Adrenal gland (tissue), 12 donors: ENCODE data around the gene RNF214. TPM values are rescaled to one million over a fixed set of nuclear protein-coding genes. Genes with fewer than 3 reads are reported as not detected.

Experiments used
- DNase-seq, 7 donors: peaks; one replicate each; pipeline ENCODE4 v3.0.0-alpha.2; 2019 to 2020
- H3K27ac ChIP-seq, 5 donors: fragments of 200-600 bp; sonication (generic) in 4 of 5; 1 replicate in 3 of 5; 2 replicates in 2 of 5; pipeline versions ENCODE4 v1.5.1 to v1.8.0; 2016 to 2020; ENCODE audit warnings: mild to moderate bottlenecking in 1 of 5
- H3K27me3 ChIP-seq: fragments of 200-600 bp; 2 replicates; pipeline ENCODE4 v1.8.0; 2021
- H3K36me3 ChIP-seq, 2 donors: fragments of 200-600 bp; replicated peaks in 1 of 2; 1 replicate in 1 of 2; 2 replicates in 1 of 2; pipeline versions ENCODE4 v1.5.1 to v1.8.0; 2018 to 2022
- H3K4me1 ChIP-seq, 2 donors: fragments of 200-600 bp; replicated peaks in 1 of 2; 1 replicate in 1 of 2; 2 replicates in 1 of 2; pipeline versions ENCODE4 v1.5.1 to v1.8.0; 2018 to 2021
- H3K4me3 ChIP-seq, 4 donors: fragments of 200-600 bp; sonication (generic) in 3 of 4; one replicate each; pipeline ENCODE4 v1.5.1; 2016 to 2018
- H3K9me3 ChIP-seq, 3 donors: fragments of 200-600 bp; sonication (generic) in 1 of 3; replicated peaks in 1 of 3; 1 replicate in 2 of 3; 2 replicates in 1 of 3; pipeline versions ENCODE4 v1.5.1 to v1.8.0; 2016 to 2021
- POLR2A ChIP-seq, 2 donors: fragments of 450-650 bp; IDR thresholded peaks; one replicate each; pipeline ENCODE4 v1.6.1; 2017; ENCODE audit warnings: antibody characterized with exemption in 2 of 2, mild to moderate bottlenecking in 2 of 2, moderate library complexity in 1 of 2
- WGBS, 4 donors: extraction: QIAGEN DNeasy Blood & Tissue Kit in 2 of 4; methylation state at CpG; one replicate each; pipeline versions ENCODE4 v1.1.5 to v1.1.7; 2013 to 2017; 5-methylcytosine and 5-hydroxymethylcytosine counted together
- intact Hi-C, 2 donors: fragments of 100-400 bp; cut with DNase I; formaldehyde crosslinking; loops; one replicate each; pipeline versions ENCODE4 v1.14.1 to v1.15.0; 2022 to 2023
- polyA plus RNA-seq, 3 donors: library from polyadenylated mRNA; stranded (reverse); fragments of 200-250 nt in 2 of 3; fragments of 350-450 nt in 1 of 3; fragmentation: Illumina TruSeq in 1 of 3; extraction: RNeasy Lipid Tissue Mini Kit (QIAGEN cat#74804) in 1 of 3; gene quantifications; one replicate each; pipeline ENCODE4 v1.2.3, GENCODE V29; 2013 to 2014
- total RNA-seq, 9 donors: library from RNA; depleted of rRNA in 4 of 9; stranded (reverse); fragments of >200 nt in 4 of 9; fragments of 120-200 nt in 1 of 9; fragmentation: NEBNext Ultra II Directional in 1 of 9; extraction: Animal tissue kit (Norgen Biotek cat#: 25700) in 1 of 9; gene quantifications; one replicate each; pipeline versions ENCODE4 v1.1.0 to v1.2.4, GENCODE V29; 2013 to 2023
- TF ChIP-seq, protein P1 (sequence below), 6 experiments: fragments of 450-650 bp in 4 of 6; fragments of 200-600 bp in 2 of 6; sonication (generic) in 1 of 6; IDR thresholded peaks; 1 replicate in 5 of 6; 2 replicates in 1 of 6; pipeline versions ENCODE4 v1.5.1 to v1.8.0; 2016 to 2021; ENCODE audit warnings: antibody characterized with exemption in 6 of 6, mild to moderate bottlenecking in 2 of 6, moderate library complexity in 1 of 6
- donor health status: healthy with polysubstance abuse.
- donor health status: Bipolar disorder and iron deficiency.
- donor health status: DM: yes; HTN: yes; CAD: no.
- donor health status: DM: no; HTN: no; CAD: no.
- donor health status: DM: no; HTN: no; CAD: no.
- donor health status: DM: yes; HTN: yes; CAD: no.

Gene RNF214
- total and polyA plus RNA-seq, 12 donors, result 11.3 to 33.8 (median 20.5) TPM

DNA sequence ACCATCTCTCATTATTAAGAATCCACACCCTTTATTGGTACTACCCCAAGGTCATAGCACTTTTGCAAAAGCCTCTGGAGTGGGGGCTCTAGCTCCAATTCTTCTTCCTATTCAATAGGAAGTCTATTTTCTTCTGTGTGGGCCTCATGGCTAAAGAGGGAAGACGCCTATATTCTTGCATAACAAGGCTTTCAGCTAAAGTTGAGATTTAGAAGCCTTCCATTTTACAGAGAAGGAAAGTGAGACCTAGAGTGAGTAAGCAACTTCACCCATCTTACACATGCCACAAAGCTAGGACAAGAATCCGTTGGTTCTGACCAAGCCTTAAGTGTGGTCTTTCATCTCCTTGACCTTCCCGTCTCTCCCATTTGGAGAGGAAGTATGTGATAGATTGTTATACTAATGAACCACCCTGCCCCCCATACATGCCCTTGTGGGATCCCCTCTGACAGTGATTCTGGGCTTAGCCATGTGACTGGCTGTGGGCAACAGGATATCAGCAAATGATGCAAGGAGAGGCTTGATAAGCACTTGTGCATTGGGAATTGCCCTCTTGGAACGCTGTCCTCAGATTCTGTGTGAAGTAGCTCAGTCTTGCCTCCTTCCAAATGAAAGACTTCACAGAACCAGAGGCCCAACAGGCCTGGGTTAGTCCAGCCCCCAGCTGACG lies 71.3 kb downstream of the RNF214 start:
- no peak for DNase-seq
- Histone ChIP-seq H3K4me3 (no peak overlapping the region), H3K36me3 (no peaks in the 10 kb centered on the region), H3K27ac (no peak overlapping the region), H3K4me1 (peaks cover 7 to 20% of the 10 kb centered on the region in 2 donors), H3K9me3 (no peaks in the 10 kb centered on the region), H3K27me3 (no peaks in the 10 kb centered on the region)
- WGBS, 4 donors, result 84 to 88% (median 87%) methylated on average over 4 to 5 of the region's 5 CpGs
- intact Hi-C loops, result no loop called here
- TF ChIP-seq POLR2A (IDR thresholded peaks at IDR 0.05), result no peak
- TF ChIP-seq, protein P1, sequence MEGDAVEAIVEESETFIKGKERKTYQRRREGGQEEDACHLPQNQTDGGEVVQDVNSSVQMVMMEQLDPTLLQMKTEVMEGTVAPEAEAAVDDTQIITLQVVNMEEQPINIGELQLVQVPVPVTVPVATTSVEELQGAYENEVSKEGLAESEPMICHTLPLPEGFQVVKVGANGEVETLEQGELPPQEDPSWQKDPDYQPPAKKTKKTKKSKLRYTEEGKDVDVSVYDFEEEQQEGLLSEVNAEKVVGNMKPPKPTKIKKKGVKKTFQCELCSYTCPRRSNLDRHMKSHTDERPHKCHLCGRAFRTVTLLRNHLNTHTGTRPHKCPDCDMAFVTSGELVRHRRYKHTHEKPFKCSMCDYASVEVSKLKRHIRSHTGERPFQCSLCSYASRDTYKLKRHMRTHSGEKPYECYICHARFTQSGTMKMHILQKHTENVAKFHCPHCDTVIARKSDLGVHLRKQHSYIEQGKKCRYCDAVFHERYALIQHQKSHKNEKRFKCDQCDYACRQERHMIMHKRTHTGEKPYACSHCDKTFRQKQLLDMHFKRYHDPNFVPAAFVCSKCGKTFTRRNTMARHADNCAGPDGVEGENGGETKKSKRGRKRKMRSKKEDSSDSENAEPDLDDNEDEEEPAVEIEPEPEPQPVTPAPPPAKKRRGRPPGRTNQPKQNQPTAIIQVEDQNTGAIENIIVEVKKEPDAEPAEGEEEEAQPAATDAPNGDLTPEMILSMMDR (IDR thresholded peaks at IDR 0.05), result no peak

- H3K27ac ChIP-seq, result no peak overlapping the region
- H3K9me3 ChIP-seq, result no peaks in the 10 kb centered on the region
- WGBS, 4 donors, result 94 to 98% (median 97%) methylated on average over 3 of the region's 3 CpGs
- TF ChIP-seq, protein P1 (IDR thresholded peaks at IDR 0.05), result no peak
- TF ChIP-seq POLR2A (IDR thresholded peaks at IDR 0.05), result no peak
- H3K4me3 ChIP-seq, result no peak overlapping the region
- no peak for DNase-seq
- intact Hi-C loops, result no loop called here
- H3K4me1 ChIP-seq, result peaks cover 4 to 8% of the 10 kb centered on the region in 2 donors
- H3K27me3 ChIP-seq, result no peaks in the 10 kb centered on the region
- no peaks in the 10 kb centered on the region for H3K36me3 ChIP-seq
Measured at GRCh38 chr11:117305145-117305544, 72.7 kb downstream of the RNF214 start.

GRCh38 chr11:117309310-117309709 lies 76.8 kb downstream of the RNF214 start:
- Histone ChIP-seq H3K36me3 (no peaks in the 10 kb centered on the region), H3K4me1 (peaks cover 9 to 23% of the 10 kb centered on the region in 2 donors), H3K4me3 (no peak overlapping the region), H3K27me3 (no peaks in the 10 kb centered on the region), H3K9me3 (no peaks in the 10 kb centered on the region), H3K27ac (no peak overlapping the region)
- 93 to 97% (median 96%) methylated on average over 7 of the region's 7 CpGs for WGBS, 4 donors
- no peak for DNase-seq
- TF ChIP-seq, protein P1 (IDR thresholded peaks at IDR 0.05), result no peak
- intact Hi-C loops, result no loop called here

DNA sequence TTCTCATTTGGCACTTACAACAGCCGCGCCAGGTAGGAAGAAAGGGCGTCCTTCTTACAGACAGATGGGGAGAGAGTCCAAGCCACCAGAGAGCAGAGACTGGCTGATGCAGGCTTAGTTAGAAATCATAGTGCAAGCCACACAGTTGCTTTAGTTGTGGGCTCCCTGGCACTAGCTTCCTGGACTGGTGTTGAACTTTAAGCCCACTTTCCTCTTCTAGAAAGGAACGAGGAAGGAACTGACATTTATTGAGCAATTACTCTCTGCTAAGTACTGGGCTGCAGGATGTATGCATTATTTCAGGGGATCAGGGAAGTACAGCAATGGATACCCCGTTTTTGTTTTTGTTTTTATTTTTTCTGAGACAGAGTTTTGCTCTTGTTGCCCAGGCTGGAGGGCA lies 80.6 kb downstream of the RNF214 start:
- Histone ChIP-seq H3K4me3 (no peak overlapping the region), H3K9me3 (no peaks in the 10 kb centered on the region), H3K27ac (peak overlapping the region in 1 of 5 donors; percentile 9), H3K36me3 (no peaks in the 10 kb centered on the region), H3K4me1 (peaks cover 19 to 41% of the 10 kb centered on the region in 2 donors), H3K27me3 (no peaks in the 10 kb centered on the region)
- WGBS, 4 donors, result 31 to 65% (median 43%) methylated on average over 5 of the region's 5 CpGs
- no peak for TF ChIP-seq POLR2A (IDR thresholded peaks at IDR 0.05)
- TF ChIP-seq, protein P1 (IDR thresholded peaks at IDR 0.05), result no peak
- DNase-seq, result no peak
- intact Hi-C loops, result loop anchor here in 1 of 2 donors (10.0 kb wide), 1 partner anchor 68 kb away; no protein-coding TSS in a partner anchor
